ENCODE measurements around the gene TK1. TPM values are rescaled to one million over a fixed set of nuclear protein-coding genes. Genes with fewer than 3 reads are reported as not detected.
"Not testable (repeated sequence)": the region's sequence is repeated elsewhere in the genome, so short reads cannot be mapped to it uniquely, and the experiment has no call there.

The TK1 gene, protein sequence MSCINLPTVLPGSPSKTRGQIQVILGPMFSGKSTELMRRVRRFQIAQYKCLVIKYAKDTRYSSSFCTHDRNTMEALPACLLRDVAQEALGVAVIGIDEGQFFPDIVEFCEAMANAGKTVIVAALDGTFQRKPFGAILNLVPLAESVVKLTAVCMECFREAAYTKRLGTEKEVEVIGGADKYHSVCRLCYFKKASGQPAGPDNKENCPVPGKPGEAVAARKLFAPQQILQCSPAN
- total RNA-seq: 1.2 TPM

GRCh38 chr17:78186692-78187595 is at the start of gene TK1, which contains the start of gene AFMID:
TK1 (minus strand) TSS chr17:78187052; CDS start chr17:78186994, 58 bp downstream.
AFMID (plus strand) TSS chr17:78187362; CDS start chr17:78187371, 9 bp downstream.
- DNase-seq (ENCODE audit: low spot score): peak; percentile 98

DNA sequence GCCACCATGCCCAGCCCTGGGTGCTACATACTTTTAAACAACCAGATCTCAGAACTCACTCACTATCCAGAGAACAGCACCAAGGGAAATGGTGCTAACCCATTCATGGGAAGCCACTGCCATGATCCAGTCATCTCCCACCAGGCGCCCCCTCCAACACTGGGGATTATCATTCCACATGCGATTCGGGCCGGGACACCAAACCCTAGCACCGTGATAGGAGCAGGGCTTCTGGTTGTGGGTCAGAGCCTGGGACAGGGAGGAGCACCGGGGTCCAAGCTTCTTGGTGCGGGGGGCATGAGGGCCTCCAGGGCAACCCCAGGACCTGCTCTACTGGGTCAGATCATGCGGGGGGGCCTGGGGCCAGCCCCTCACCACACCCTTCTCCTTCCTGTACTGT is 49.0 kb upstream of the TK1 start:
- DNase-seq (ENCODE audit: low spot score): no peak

GRCh38 chr17:78235022-78235421 is 48.2 kb upstream of the TK1 start:
- not testable (repeated sequence) for DNase-seq (ENCODE audit: low spot score)

DNA sequence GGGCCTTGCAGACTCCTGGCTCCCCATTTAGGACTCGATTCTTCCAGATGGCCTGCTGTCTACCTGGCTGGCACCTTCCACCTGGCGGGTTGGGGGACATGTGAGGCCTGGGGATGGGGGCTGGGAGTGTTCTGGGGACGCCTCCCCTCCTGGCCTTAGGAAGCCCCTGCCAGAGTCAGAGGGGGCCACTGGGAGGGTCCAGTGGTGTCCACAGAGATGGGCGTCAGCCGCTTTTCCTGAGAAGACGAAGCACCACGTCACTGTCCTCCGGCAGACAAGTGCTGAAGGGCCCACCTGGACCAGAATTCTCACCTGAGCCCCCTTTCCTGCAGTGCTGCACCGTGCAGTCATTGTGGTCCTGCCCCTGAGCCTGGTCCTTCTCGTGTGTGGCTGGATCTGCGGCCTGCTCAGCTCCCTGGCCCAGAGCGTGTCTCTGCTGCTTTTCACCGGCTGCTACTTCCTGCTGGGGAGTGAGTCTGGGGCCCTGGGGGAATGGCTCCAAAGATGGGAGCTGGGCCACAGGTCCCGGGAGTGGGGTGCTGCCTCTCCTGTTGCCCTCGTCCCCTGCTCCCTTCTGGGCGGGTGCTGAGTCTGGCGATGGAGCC is 47.5 kb upstream of the TK1 start:
- no peak for DNase-seq (ENCODE audit: low spot score)

DNA sequence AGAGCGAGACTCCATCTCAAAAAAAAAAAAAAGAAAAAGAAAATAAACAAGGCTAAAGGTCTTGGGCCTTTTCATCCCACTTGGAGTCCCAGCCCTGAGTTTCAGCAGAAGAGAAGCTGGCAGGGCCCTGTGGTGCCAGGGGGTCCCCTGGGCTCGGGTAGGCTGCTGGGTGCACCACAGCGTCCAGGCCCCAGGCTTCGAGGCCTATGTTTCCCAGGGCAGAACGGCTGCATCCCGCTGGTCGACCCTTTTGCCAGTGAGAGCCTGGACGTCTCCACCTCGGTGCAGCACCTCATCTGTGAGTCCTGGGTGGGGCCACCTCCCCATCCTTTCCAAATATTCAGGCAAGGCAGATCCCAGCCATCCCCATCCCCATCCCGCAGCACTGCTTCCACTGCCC is 46.8 kb upstream of the TK1 start:
- DNase-seq (ENCODE audit: low spot score): no peak

- no peak for DNase-seq (ENCODE audit: low spot score)
Measured at GRCh38 chr17:78232859-78233173, 46.0 kb upstream of the TK1 start.

GRCh38 chr17:78231991-78232858 is 45.4 kb upstream of the TK1 start:
- DNase-seq (ENCODE audit: low spot score): no peak

GRCh38 chr17:78230996-78231935 is 44.4 kb upstream of the TK1 start, which contains the start of gene TMEM235:
TMEM235 (plus strand) TSS chr17:78231631; CDS start chr17:78232024, 393 bp downstream.
- no peak for DNase-seq (ENCODE audit: low spot score)

- DNase-seq (ENCODE audit: low spot score): no peak
Measured at GRCh38 chr17:78230252-78230962, 43.6 kb upstream of the TK1 start.

- DNase-seq (ENCODE audit: low spot score): no peak
Measured at GRCh38 chr17:78228176-78228575, 41.3 kb upstream of the TK1 start.

GRCh38 chr17:78227455-78227916 is 40.6 kb upstream of the TK1 start:
- DNase-seq (ENCODE audit: low spot score): no peak

DNA sequence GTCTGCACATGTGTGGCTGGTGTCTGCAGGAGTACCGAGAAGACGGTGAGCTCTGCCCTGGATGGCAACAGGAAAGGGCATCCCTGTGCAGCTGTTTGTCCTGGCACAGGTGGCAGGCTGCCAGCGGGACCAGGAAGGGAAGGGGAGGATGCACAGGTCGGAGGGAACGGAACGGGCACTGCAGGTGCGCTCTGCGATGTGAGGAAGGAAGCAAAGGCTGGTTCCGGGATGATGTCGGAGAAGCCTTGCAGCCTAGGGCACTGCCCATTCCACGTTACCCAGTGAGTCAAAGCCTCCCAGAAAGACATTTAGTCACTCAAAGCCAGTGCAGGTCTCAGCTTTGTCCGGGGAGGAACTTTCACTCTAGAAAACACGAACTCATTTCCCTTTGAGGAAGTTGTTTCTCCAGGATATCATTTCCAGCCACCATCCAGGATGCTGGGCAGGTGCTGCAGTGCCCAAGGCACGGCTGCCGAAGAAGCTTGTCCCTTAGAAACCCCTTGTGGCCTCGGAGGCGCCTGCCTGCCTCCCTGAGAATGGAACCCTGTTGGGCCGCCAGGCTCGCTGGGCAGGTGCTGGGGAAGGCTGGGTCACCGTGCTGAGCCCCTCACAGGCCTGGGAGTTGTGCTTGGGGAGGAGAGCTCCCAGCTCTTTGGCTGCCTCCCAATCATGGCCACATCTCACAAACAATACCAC is 40.1 kb upstream of the TK1 start:
- no peak for DNase-seq (ENCODE audit: low spot score)

- DNase-seq (ENCODE audit: low spot score): no peak
Measured at GRCh38 chr17:78226055-78226758, 39.4 kb upstream of the TK1 start.

- DNase-seq (ENCODE audit: low spot score): no peak
Measured at GRCh38 chr17:78225088-78225865, 38.4 kb upstream of the TK1 start.

- DNase-seq (ENCODE audit: low spot score): no peak
Measured at GRCh38 chr17:78224231-78225087, 37.6 kb upstream of the TK1 start.

DNA sequence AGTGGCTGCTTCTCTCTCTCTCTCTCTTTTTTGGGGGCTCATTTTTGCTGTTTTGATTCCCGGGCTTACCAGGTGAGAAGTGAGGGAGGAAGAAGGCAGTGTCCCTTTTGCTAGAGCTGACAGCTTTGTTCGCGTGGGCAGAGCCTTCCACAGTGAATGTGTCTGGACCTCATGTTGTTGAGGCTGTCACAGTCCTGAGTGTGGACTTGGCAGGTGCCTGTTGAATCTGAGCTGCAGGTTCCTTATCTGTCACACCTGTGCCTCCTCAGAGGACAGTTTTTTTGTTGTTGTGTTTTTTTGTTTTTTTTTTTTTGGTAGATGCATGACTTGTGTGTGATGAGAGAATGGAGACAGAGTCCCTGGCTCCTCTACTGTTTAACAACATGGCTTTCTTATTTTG is 36.9 kb upstream of the TK1 start:
- no peak for DNase-seq (ENCODE audit: low spot score)

DNA sequence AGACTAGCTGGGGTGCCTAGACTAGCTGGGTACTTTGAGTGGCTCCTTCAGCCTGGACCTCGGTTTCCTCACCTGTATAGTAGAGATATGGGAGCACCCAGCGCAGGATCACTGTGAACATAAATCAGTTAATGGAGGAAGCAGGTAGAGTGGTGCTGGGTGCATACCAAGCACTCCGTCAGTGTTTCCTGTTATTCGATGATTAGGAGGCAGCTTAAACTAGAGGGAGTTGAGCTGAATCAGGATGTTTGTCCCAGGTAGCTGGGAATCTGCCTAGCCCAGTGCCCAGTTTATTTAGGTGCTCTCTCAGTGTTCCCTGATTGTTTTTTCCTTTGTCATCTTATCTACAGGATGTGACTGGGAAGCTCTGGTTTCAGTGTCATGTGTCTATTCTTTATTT is 36.2 kb upstream of the TK1 start:
- no peak for DNase-seq (ENCODE audit: low spot score)
